GM10266 (cell line): ENCODE data around the gene CDH4.

ENCODE experiments used
- DNase-seq: peaks from one replicate; pipeline ENCODE4 v3.0.0; 2012; ENCODE audit errors: extremely low spot score
- CTCF ChIP-seq: IDR thresholded peaks from 2 replicates; pipeline ENCODE4 v1.5.1; 2012; ENCODE audit warnings: mild to moderate bottlenecking, low read depth; ENCODE audit not compliant: control insufficient read depth, insufficient read depth; ENCODE audit errors: missing control alignments

Gene CDH4

GRCh38 chr20:61260905-61261304 lies 8.8 kb downstream of the CDH4 start:
- no peak for TF ChIP-seq CTCF

DNA sequence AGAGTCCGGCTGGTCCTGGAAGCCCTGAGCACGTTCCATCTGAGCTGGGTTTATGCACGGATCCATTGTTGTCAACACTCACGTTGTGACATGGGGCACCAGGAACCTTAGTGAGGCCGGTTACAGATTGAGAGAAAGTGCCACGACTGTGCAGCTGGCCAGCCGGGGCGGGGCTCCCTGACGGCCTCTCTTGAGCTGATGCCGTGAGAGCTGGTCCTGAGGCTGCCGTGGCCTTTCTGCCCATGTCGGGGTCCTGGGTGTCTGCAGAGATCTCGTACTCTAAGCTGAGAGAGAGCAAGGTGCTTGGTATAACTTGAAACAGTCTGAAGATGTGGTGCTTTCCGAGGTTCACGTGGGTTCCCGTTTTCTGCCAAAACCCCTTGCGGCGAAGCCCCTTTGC lies 10.0 kb downstream of the CDH4 start:
- no peak for DNase-seq
- TF ChIP-seq CTCF: no peak

More at GRCh38 chr20:61260905-61261304, 8.8 kb downstream of the CDH4 start:
- no peak for DNase-seq

DNA sequence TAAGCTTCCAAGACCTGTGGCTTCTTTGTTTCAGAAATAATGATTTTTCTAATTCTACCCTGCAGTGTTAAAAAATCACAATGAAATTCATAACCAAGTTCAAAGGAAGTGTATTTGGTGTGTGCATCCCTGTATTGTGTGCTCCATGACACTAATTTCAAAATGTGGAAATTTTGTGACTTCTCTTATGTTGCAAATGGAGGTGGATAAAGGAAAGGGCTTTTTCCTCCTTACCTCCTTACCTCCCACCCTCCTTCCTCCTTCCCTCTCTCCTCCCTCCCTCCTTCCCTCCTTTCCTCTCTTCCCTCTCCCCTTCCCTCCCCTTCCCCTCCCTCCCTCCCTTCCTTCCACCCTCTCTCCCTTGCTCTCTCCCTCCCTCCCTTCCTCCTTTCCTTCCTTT lies 10.5 kb downstream of the CDH4 start:
- TF ChIP-seq CTCF: no peak
- DNase-seq: no peak

DNA sequence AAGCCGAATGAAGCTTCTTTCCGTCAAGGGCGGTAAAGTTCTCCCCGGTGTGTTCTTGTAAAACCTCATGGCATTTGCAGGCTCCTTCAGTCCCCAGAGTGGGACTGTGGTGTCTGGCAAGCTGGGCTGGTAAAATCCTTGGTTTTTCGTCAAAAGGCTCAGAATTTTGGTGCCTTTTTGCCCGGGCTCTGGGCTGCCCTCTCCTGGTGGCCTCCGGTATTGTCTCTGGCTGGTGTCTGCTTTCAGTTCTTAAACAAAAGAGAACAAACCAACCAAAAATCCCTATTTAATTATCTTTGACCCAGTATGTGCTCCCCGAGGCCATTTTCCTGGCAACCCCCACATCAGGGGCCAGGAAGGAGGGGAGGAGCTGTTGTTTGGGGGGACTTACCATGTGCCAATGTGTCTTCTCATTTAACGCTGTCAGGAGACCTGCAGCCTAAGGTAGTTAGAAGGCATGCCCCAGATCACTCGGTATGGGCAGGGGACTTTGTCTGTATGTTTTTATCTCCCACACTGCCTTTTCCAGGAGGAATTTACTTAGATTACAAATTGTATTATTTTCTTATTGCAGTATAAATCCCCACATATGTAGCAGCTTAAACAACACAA lies 11.1 kb downstream of the CDH4 start:
- TF ChIP-seq CTCF: peak; percentile 43
- DNase-seq: no peak

DNA sequence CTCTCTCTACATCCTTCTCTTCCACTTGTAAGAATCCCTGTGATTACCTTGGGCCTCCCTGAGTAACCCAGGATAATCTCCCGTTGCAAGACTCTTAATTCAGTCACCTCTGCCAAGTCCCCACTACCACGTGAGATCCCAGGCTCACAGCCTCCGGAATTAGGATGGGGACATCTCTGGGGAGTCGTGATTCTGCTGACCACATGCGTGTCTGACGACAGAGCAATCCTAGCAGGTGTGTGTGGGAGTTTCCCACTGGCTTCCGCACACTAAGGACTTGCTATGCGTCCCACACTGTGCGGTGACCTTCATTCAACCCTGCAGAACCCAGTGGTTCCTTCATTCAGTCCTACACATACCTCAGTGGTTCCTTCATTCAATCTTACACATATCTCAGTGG lies 11.9 kb downstream of the CDH4 start:
- DNase-seq: no peak
- TF ChIP-seq CTCF: no peak

GRCh38 chr20:61267241-61267640 lies 15.2 kb downstream of the CDH4 start:
- DNase-seq: no peak
- TF ChIP-seq CTCF: no peak

- no peak for TF ChIP-seq CTCF
These were observed 16.0 kb downstream of the CDH4 start for GRCh38 chr20:61268024-61268423.

More at GRCh38 chr20:61268024-61268423, 16.0 kb downstream of the CDH4 start:
- no peak for DNase-seq
